ENCODE data around the gene SCD.

DNA sequence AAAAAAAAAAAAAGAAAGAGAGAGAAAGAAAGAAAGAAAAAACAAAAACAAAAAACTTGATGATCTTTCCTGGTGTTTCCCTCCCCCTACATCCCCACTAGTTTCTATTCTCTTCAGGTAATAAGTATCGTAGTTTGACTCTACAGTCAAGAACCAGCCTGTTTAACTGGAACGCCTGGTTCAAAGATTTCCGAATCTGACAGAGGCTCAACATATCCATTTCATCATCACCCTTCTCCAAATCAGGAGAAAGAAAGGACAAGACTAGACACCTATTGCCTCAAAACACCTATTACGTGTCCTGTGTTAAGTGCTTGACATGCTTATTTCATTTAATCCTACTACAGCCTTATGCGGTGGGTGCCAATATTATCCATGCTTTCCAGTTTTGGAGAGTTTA, 40.2 kb upstream of the SCD start:
- TF ChIP-seq ZNF565 (CRISPR knock-in tag; conservative IDR thresholded peaks at IDR 0.05; ENCODE audit: low read depth) (no peak), ZFP3 (CRISPR knock-in tag; IDR thresholded peaks at IDR 0.05) (no peak), ZC3H10 (CRISPR knock-in tag; IDR thresholded peaks at IDR 0.05) (no peak), ZNF8 (CRISPR knock-in tag; IDR thresholded peaks at IDR 0.05) (no peak), ESRRG (CRISPR knock-in tag; IDR thresholded peaks at IDR 0.05) (no peak), CSDC2 (CRISPR knock-in tag; IDR thresholded peaks at IDR 0.05) (no peak)
- TF ChIP-seq, protein P1, sequence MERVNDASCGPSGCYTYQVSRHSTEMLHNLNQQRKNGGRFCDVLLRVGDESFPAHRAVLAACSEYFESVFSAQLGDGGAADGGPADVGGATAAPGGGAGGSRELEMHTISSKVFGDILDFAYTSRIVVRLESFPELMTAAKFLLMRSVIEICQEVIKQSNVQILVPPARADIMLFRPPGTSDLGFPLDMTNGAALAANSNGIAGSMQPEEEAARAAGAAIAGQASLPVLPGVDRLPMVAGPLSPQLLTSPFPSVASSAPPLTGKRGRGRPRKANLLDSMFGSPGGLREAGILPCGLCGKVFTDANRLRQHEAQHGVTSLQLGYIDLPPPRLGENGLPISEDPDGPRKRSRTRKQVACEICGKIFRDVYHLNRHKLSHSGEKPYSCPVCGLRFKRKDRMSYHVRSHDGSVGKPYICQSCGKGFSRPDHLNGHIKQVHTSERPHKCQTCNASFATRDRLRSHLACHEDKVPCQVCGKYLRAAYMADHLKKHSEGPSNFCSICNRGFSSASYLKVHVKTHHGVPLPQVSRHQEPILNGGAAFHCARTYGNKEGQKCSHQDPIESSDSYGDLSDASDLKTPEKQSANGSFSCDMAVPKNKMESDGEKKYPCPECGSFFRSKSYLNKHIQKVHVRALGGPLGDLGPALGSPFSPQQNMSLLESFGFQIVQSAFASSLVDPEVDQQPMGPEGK (CRISPR knock-in tag; IDR thresholded peaks at IDR 0.05; ENCODE audit: borderline replicate concordance): no peak

Data from SK-N-SH treated with all-trans-retinoic acid at 6 μM for 48 hours (cell line).